HG03103 (cell line): Measurements from ENCODE around the gene TCEAL2.
"Not testable (repeated sequence)": the region's sequence is repeated elsewhere in the genome, so short reads cannot be mapped to it uniquely, and the experiment has no call there.

ENCODE experiments used
- ATAC-seq: cut with Tn5 transposase; IDR thresholded peaks from one replicate; pipeline ENCODE4 v1.9.1; 2021; ENCODE audit warnings: low read depth; ENCODE audit not compliant: unreplicated experiment

TCEAL2 gene

GRCh38 chrX:102125436-102125835 is at the start of gene TCEAL2:
Gene TCEAL2, plus strand, starts transcription at chrX:102125679. Its CDS starts 1,152 bp downstream, at chrX:102126831.
- not testable (repeated sequence) for ATAC-seq

DNA sequence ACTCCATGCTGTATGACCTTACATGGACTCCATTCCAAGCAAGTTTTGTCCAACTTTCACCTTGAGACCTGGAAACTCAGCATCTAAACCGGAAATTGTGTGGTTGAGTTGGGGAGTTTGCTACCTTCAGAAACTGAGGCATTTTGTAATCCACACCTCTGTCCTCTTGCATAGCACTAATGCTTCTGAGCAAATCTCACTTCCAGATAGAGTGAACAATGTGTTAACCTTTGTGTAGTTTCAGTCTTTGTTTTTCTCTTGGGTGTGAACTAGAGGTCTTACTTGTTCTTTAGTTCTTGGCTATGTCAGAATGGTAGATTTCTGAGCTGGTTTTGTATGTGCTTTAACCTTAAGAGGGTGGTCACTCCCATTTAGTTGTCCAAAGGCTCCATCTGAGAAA is 48.1 kb upstream of the TCEAL2 start:
- ATAC-seq: no peak

GRCh38 chrX:102085706-102086105 is 39.8 kb upstream of the TCEAL2 start:
- ATAC-seq: no peak

DNA sequence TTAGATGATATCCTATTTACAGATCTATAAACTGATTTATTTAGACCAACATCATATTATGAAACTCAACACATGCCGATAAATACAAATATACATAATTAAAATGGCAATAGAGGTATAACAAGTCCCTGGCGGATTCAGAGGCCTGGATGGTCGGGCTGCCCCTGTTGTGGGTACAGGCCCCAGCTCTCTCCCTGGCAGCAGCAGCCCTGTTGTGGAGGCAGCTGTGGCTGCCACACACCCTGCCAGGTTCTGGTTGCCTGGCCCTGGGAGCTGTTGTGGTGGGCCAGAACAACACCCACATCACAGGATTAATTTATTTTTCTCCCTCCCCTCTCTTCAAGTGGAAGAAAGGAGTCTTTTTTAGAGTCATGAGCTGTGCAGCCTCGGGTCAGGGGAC is 12.1 kb upstream of the TCEAL2 start:
- ATAC-seq: no peak

- ATAC-seq: no peak
These were observed 9.7 kb upstream of the TCEAL2 start for GRCh38 chrX:102115748-102116147.

GRCh38 chrX:102125014-102125413 is 465 bp upstream of the TCEAL2 start:
- not testable (repeated sequence) for ATAC-seq

DNA sequence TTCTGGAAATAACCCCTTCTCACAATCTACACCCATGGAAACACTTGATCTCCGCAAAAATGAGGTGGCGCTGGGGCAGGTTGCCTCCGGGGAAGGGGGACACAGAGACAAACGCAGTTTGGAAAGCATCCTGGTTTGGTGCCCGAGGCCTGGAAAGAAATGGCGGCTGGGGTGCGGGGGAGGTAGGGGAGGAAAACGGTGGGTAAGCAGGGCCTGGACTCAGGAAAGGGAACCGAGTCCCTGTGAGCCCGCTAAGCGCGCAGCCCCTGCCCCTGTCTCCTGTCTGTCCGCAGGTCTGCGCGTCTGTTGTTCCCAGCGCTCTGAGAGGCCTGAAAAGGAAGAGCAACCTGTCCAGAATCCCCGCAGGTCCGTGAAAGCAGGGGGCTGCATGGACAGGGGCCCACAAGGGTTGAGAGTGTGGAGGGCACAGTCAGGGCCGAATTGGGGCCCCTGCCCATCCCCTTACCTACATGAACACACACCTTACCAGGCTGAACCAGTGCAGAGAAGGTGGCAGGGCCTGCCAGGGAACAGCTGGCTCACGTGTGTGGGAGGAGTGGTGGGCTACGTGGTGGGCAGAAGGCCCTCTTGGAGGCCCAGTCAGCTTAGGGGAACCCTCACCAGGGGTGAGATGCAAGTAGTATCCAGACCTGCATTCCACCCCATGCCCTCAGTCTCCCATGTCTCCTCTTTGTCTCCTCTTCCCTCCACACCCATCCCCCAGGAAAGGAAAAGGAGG is 770 bp downstream of the TCEAL2 start:
- ATAC-seq: not testable (repeated sequence)

- ATAC-seq: no peak
These were observed 1.4 kb downstream of the TCEAL2 start for GRCh38 chrX:102126863-102127262.

GRCh38 chrX:102129473-102129872 is 4.0 kb downstream of the TCEAL2 start:
- ATAC-seq: no peak

DNA sequence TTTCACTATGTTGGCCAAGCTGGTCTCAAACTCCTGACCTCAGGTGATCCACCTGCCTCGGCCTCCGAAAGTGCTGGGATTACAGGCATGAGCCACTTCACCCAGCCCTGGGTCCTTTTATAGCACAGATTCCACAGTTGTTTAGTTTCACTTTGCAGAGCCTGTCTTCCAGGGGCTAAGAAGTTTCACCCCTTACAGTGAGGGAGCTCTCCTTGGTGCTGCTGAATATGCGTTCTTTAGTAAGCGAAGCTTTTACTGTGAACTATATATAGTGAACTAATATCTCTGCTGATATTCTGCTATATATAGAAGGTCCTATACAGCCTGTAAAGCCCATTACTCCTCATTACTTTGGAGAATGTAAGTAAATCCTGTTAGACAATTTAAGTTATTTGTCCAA is 12.6 kb downstream of the TCEAL2 start:
- no peak for ATAC-seq

DNA sequence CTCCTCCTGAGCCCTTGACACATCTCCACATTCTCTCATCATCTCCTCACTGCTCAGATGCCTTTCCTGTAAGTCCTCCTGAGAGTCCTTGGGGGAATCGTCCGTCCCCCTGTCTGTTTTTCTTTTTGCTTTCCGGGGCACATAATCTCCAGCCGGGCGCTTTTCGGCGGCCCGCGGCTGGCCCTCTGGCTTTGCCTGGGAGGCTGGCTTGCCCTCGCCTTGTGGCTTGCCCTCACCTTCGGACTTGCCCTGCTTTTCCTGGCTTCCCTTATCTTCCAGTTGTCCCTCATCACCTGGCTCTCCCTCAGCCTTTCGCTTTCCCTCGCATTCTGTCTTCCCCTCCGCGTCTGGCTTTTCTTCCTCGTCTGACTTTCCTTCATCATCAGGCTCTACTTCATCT is 15.4 kb downstream of the TCEAL2 start:
- ATAC-seq: not testable (repeated sequence)

DNA sequence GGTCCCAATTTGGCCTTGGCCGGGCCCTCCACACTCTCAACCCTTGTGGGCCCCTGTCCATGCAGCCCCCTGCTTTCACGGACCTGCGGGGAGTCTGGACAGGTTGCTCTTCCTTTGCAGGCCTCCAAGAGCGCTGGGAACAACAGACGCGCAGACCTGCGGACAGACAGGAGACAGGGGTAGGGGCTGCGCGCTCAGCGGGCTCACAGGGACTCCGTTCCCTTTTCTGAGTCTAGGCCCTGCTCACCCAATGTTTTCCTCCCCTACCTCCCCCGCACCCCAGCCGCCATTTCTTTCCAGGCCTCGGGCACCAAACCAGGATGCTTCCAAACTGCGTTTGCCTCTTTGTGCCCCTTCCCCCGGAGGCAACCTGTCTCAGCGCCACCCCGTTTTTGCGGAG is 16.2 kb downstream of the TCEAL2 start:
- ATAC-seq: not testable (repeated sequence)

DNA sequence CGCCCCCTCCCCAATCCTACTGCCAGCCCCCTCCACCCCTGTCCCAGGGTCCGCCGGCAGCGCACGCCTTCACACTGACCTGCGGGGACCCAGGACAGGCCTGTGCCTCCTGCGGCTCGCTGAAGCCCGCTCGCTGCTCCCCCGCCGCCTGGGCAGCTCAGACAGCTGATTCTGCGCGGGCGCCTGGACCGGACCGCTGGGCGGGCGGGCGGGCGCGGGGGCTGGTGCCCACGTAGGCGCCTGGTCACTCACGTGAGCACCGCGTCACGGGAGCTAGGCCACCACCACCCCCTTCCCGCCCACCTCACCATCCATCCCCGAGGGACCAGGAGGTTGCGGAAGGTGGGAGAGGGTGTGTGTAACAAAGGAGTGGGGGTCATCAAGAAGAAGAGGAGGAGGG is 16.8 kb downstream of the TCEAL2 start, which contains the start of gene TCEAL6:
Gene TCEAL6, minus strand, starts transcription at position 208 of the 400 bp plus-strand sequence.
- not testable (repeated sequence) for ATAC-seq

DNA sequence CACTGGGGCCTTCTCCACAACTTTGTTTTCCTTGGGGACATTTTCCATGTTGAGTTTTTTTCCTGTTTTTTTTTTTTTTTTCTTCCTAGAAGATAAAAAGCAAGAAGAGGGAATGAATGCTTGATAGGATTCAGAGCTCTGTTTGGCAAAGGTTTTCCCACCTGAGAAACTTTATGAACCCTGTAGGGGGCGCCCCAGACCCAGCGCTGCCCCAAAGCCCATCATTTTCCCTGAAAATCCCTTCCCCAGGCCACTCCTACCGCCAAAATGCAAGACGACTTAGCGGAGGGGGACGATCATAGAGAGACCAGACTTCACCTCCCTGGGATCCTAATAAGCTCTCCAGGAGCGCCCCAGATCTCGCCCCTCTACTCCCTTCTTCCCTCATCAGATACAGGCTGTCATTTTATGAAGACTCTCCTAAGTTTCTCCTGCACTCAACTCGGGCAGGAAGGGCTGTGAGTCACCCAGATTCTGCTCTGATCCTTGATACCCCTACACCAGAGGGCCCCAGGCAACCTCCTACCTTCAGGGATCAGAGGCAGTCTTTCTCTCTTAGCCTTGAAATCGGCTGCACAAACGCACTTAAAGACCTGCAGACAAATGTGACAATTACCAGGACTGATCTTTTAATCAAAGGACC is 28.9 kb downstream of the TCEAL2 start:
- no peak for ATAC-seq

- ATAC-seq: peak; percentile 30
These were observed 29.7 kb downstream of the TCEAL2 start for GRCh38 chrX:102154900-102155805.

GRCh38 chrX:102155806-102156179 is 30.3 kb downstream of the TCEAL2 start, which contains the start of gene BEX5:
Gene BEX5, minus strand, starts transcription at chrX:102155977. Its CDS starts 1,712 bp downstream, at chrX:102154265.
- peak; percentile 92 for ATAC-seq
